GM19438 (cell line): ENCODE measurements around the gene PLEKHA1.

ENCODE experiments used
- ATAC-seq: cut with Tn5 transposase; IDR thresholded peaks from one replicate; pipeline ENCODE4 v1.9.1; 2021; ENCODE audit warnings: low read depth; ENCODE audit not compliant: unreplicated experiment

Gene PLEKHA1

GRCh38 chr10:122475100-122475499, 100.6 kb downstream of the PLEKHA1 start:
- ATAC-seq = no peak

- no peak for ATAC-seq
Observed at GRCh38 chr10:122475591-122476332, 101.3 kb downstream of the PLEKHA1 start.

DNA sequence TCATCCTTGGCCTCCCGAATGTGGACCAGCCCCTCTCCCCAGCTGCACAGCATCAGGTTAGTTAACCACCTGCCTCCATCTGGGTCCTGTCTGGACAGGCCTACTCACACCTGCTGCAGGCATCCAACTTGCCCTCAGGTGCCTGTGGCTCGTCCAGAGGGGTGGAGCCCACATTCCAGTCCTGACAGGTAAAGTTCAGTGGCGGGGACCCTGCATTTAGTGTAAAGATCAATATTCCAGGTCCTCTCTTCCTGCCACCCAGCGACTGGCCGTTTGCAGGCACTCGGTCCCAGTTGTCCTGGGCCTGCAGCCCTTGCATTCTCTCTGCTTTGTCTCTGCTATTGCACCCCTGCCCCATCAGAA, 101.8 kb downstream of the PLEKHA1 start:
- no peak for ATAC-seq

DNA sequence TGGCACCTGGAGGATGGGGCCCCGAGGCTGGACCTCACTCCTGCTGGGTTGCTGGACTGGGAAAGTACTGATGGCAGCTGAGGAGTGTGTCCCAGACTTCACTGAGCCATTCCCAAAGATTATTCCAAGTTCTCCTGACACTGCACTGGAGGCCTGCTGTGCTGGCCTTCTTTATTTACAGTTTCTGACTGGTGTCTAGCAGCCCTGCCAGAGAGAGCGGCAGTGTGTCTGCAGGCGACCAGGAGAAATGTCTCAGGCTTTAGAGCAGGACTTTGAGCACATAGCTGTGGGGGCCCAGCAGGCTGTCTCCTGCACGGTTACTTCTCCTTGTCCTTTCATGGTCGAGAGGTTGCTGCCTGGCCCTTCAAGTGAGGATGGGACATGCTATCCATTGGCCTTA, 102.9 kb downstream of the PLEKHA1 start:
- no peak for ATAC-seq

- ATAC-seq = no peak
Observed at GRCh38 chr10:122478971-122479370, 104.5 kb downstream of the PLEKHA1 start.

GRCh38 chr10:122480146-122480833, 105.8 kb downstream of the PLEKHA1 start:
- ATAC-seq = no peak

DNA sequence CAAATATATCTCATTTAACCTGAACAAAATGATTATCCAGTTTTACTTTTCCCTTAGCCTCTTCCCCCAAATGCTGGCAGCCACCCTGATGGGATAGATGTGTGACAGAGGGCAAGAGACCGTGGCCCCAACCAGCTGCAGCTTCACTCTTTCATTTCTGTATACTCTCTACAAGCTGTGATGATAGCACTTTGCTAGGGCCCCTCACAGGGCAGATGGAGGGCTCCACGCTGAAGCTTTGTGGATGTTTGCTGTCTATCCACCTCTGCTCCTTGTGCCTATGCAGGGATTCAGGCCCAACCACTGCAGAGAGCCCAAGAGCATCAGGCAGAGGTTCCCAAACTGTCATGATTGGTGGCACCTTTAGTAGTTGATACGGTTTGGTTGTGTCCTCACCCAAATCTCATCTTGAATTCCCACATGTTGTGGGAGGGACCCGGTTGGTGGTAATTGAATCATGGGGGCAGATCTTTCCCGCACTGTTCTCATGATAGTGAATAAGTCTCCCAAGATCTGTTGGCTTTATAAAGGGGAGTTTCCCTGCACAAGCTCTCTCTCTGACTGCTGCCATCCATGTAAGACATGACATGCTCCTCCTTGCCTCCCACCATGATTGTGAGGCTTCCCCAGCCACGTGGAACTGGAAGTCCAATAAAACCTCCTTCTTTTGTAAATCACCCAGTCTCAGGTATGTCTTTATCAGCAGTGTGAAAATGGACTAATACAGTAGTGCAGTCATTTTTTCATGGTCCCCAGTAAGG, 107.0 kb downstream of the PLEKHA1 start:
- ATAC-seq = no peak
